ENCODE data around the gene CDK19.

The CDK19 gene

GRCh38 chr6:110676396-110676795, 138.9 kb downstream of the CDK19 start:
- H3K9ac ChIP-seq (ENCODE audit: low read length): no peak overlapping the region
- no peak for TF ChIP-seq EZH2 (optimal IDR thresholded peaks at IDR 0.05; ENCODE audit: low read depth, low read length)
- no peak for TF ChIP-seq EZH2phosphoT487 (IDR thresholded peaks at IDR 0.05; ENCODE audit: low read length)
- TF ChIP-seq CTCF (IDR thresholded peaks at IDR 0.05; ENCODE audit: low read length): no peak
- H3K4me1 ChIP-seq (ENCODE audit: low read length): no peaks in the 10 kb centered on the region
- no peak overlapping the region for H3K4me3 ChIP-seq (ENCODE audit: low read length)
- no peaks in the 10 kb centered on the region for H4K20me1 ChIP-seq (ENCODE audit: insufficient read depth, low read length)
- no peaks in the 10 kb centered on the region for H3K79me2 ChIP-seq (ENCODE audit: low read length)
- H3K36me3 ChIP-seq (replicated peaks; ENCODE audit: insufficient read depth, low read length): no peaks in the 10 kb centered on the region
- no peak overlapping the region for H3K4me2 ChIP-seq (ENCODE audit: low read depth, low read length)
- no peaks in the 10 kb centered on the region for H3K27me3 ChIP-seq (replicated peaks; ENCODE audit: insufficient read depth, low read length)
- H3F3A ChIP-seq (ENCODE audit: insufficient read depth, low read length): no peaks in the 10 kb centered on the region
- no peak for DNase-seq
- no peaks in the 10 kb centered on the region for H3K9me2 ChIP-seq (replicated peaks; ENCODE audit: insufficient read depth, low read length)
- no peak overlapping the region for H2AFZ ChIP-seq (ENCODE audit: low read length)
- H3K9me3 ChIP-seq (replicated peaks; ENCODE audit: insufficient read depth, low read length): no peaks in the 10 kb centered on the region
- H3K27ac ChIP-seq (ENCODE audit: low read length): no peak overlapping the region

- TF ChIP-seq EZH2 (optimal IDR thresholded peaks at IDR 0.05; ENCODE audit: low read depth, low read length) (no peak), CTCF (IDR thresholded peaks at IDR 0.05; ENCODE audit: low read length) (no peak)
- Histone ChIP-seq H3K27ac (ENCODE audit: low read length) (no peak overlapping the region), H4K20me1 (ENCODE audit: insufficient read depth, low read length) (no peaks in the 10 kb centered on the region)
These were observed 141.2 kb downstream of the CDK19 start for GRCh38 chr6:110674096-110674495.

DNA sequence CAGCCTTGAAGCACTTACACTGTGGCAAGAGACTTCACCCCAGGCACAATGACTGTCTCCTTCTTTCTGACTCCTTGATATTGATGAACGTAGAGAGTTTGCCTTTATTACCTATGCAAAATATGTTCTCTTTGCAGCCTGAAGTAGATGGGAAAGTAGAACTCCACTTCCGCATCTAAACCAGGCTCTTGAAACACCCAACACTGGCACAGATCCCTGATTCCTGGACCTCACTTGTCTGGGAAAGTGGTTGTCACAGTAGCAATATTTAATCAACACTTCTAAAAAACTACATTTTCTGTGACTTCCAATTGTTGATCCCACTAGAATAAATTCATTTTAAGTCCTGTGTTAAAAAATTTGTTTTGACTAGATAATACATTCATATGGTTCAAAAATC, 143.1 kb downstream of the CDK19 start:
- H3K9me2 ChIP-seq (replicated peaks; ENCODE audit: insufficient read depth, low read length): no peaks in the 10 kb centered on the region
- no peaks in the 10 kb centered on the region for H3K79me2 ChIP-seq (ENCODE audit: low read length)
- no peak overlapping the region for H3K4me3 ChIP-seq (ENCODE audit: low read length)
- TF ChIP-seq CTCF (IDR thresholded peaks at IDR 0.05; ENCODE audit: low read length): no peak
- TF ChIP-seq EZH2 (optimal IDR thresholded peaks at IDR 0.05; ENCODE audit: low read depth, low read length): no peak
- no peak for TF ChIP-seq EZH2phosphoT487 (IDR thresholded peaks at IDR 0.05; ENCODE audit: low read length)
- no peak overlapping the region for H3K4me2 ChIP-seq (ENCODE audit: low read depth, low read length)
- no peaks in the 10 kb centered on the region for H3K4me1 ChIP-seq (ENCODE audit: low read length)
- H3K27me3 ChIP-seq (replicated peaks; ENCODE audit: insufficient read depth, low read length): no peaks in the 10 kb centered on the region
- no peaks in the 10 kb centered on the region for H4K20me1 ChIP-seq (ENCODE audit: insufficient read depth, low read length)
- no peaks in the 10 kb centered on the region for H3K9me3 ChIP-seq (replicated peaks; ENCODE audit: insufficient read depth, low read length)
- DNase-seq: no peak
- no peaks in the 10 kb centered on the region for H3K36me3 ChIP-seq (replicated peaks; ENCODE audit: insufficient read depth, low read length)
- H3F3A ChIP-seq (ENCODE audit: insufficient read depth, low read length): no peaks in the 10 kb centered on the region
- no peak overlapping the region for H2AFZ ChIP-seq (ENCODE audit: low read length)
- H3K27ac ChIP-seq (ENCODE audit: low read length): no peak overlapping the region
- H3K9ac ChIP-seq (ENCODE audit: low read length): no peak overlapping the region

More at GRCh38 chr6:110674096-110674495, 141.2 kb downstream of the CDK19 start:
- no peak overlapping the region for H2AFZ ChIP-seq (ENCODE audit: low read length)
- no peak overlapping the region for H3K9ac ChIP-seq (ENCODE audit: low read length)
- DNase-seq: no peak
- H3K79me2 ChIP-seq (ENCODE audit: low read length): no peaks in the 10 kb centered on the region
- H3K4me3 ChIP-seq (ENCODE audit: low read length): no peak overlapping the region
- no peaks in the 10 kb centered on the region for H3K27me3 ChIP-seq (replicated peaks; ENCODE audit: insufficient read depth, low read length)
- H3K36me3 ChIP-seq (replicated peaks; ENCODE audit: insufficient read depth, low read length): no peaks in the 10 kb centered on the region
- H3K4me1 ChIP-seq (ENCODE audit: low read length): no peaks in the 10 kb centered on the region
- no peak overlapping the region for H3K4me2 ChIP-seq (ENCODE audit: low read depth, low read length)
- H3F3A ChIP-seq (ENCODE audit: insufficient read depth, low read length): no peaks in the 10 kb centered on the region
- H3K9me2 ChIP-seq (replicated peaks; ENCODE audit: insufficient read depth, low read length): no peaks in the 10 kb centered on the region
- no peaks in the 10 kb centered on the region for H3K9me3 ChIP-seq (replicated peaks; ENCODE audit: insufficient read depth, low read length)

Measured in MM.1S (cell line).